HG02610 (cell line): ENCODE measurements around the gene ADAM15.

Experiments
- ATAC-seq: cut with Tn5 transposase; IDR thresholded peaks from one replicate; pipeline ENCODE4 v1.9.1; 2021; ENCODE audit warnings: mild to moderate bottlenecking, moderate library complexity; ENCODE audit not compliant: unreplicated experiment

ADAM15 gene, protein sequence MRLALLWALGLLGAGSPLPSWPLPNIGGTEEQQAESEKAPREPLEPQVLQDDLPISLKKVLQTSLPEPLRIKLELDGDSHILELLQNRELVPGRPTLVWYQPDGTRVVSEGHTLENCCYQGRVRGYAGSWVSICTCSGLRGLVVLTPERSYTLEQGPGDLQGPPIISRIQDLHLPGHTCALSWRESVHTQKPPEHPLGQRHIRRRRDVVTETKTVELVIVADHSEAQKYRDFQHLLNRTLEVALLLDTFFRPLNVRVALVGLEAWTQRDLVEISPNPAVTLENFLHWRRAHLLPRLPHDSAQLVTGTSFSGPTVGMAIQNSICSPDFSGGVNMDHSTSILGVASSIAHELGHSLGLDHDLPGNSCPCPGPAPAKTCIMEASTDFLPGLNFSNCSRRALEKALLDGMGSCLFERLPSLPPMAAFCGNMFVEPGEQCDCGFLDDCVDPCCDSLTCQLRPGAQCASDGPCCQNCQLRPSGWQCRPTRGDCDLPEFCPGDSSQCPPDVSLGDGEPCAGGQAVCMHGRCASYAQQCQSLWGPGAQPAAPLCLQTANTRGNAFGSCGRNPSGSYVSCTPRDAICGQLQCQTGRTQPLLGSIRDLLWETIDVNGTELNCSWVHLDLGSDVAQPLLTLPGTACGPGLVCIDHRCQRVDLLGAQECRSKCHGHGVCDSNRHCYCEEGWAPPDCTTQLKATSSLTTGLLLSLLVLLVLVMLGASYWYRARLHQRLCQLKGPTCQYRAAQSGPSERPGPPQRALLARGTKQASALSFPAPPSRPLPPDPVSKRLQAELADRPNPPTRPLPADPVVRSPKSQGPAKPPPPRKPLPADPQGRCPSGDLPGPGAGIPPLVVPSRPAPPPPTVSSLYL

DNA sequence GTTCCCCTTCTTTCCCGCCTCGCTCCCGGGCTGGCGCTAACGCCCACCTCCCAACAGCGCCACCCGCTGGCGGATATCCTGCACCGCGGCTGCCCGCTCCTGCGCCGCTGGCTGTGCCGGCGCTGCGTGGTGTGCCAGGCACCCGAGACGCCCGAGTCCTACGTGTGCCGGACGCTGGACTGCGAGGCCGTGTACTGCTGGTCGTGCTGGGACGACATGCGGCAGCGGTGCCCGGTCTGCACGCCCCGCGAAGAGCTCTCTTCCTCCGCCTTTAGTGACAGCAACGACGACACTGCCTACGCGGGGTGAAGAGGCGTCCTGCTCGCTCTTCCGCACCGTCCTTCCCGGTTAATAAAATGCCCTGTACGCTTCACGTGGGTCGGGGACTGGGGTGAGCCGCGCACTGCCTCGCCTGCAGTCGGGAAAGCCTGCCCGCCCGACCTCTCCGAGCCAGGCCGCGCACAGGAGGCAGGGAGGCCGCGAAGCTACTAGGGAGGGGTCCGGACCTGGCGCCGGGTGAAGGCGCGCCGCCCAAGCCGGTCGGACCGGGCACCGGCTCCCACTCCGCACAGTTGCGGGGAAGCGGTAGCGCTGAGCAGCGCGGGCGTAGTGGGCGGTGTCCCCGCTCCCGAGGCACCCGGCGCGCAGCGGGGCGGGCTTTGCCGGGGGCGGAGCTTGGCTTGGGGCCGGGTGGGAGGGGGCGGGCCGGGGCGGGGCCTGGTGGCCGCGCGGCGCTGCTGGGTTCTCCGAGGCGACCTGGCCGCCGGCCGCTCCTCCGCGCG is at the start of gene ADAM15:
Gene ADAM15 (plus strand): TSS at position 757 of the 782 bp plus-strand sequence. CDS start 71 bp downstream, outside the sequence.
- peak; percentile 69 for ATAC-seq

DNA sequence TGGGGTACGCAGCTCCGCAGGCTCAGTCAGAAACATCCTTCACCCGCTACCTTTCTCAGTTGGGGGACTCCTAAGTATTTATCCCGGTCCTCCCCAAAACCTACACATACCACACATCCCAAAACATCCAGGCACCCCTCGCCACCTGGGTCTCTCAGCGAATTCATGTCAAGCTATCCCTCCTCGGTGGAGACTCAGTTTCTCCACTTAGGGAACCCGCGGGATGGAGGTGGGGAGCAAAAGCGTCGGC is 49.8 kb upstream of the ADAM15 start:
- no peak for ATAC-seq

DNA sequence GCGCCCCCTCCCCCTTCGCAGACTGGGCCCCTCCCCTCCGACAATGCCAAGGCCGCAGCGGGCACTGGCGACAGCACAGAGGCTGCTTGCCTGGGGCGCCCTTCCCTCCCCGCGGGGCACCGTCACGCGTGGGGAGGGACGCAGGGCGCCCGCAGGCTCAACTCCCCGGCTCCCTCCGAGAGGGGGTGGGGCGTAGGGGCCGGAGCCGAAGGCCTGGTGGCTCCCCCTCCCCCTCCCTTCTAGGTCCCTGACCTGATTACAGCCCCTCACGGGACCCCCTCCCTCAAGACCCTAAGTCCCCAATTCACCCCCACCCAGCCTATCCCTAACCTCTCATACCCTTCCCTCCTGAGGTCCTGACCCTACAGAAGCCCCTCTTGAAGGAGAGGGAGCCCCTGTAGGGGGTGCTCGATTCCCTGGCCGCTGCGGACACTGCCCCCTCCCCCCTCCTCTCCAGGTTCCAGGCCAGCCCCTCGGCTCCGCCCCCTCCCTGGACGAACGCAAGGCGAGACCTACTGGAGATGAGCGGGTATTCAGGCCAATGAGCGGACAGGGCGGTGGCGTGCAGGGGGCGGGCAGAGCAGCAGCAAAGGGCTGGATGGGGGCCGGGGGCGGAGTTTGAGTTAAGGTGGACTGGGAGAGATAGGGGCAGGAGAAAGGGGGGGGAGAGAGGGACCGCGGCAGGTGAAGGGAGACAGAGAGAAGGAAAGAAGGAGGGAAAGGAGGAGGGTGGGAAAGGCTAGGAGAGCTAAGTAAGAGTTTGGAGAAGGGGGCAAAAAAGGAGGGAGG is 49.2 kb upstream of the ADAM15 start:
- ATAC-seq = peak; percentile 64

DNA sequence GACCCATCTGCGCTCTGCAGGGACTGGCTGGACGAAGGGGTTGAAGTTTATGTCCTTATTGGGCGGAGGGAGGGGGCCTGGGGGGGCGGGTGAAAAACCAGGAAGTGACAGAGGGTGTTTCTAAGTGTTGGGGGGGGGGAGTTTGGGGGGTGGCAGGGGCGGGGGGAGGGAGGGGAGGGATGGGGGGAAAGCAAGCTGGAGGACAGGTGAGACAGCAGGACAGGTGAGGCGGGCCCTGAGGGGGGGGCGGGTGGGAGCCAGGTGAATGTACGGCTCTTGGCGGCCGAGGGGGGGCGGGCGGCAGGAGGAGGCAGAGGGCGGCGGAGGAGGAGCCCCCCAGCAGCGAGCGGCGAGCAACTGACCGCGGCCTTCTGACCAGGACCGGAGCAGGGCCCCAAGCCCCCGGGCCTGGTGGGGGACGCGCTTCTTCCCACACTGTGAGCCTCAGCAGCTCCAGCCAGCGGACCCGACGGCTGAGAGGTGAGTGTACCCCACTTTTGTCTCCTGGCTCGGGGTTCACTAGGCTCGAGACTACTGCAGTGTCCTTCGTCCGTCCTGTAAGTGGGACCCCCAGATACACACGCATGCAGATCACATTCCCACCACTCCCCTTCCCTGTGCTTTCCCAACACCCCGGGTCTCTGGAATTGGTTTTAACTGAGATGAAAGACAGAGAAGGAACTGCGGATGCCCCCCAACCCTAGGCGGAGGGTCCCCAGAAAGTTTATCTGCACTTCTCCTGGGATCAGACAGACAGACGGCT is 48.5 kb upstream of the ADAM15 start, which contains the start of gene ZBTB7B:
Gene ZBTB7B (plus strand): TSS at position 339 of the 763 bp plus-strand sequence. CDS start 11,859 bp downstream, outside the sequence.
- ATAC-seq = no peak

DNA sequence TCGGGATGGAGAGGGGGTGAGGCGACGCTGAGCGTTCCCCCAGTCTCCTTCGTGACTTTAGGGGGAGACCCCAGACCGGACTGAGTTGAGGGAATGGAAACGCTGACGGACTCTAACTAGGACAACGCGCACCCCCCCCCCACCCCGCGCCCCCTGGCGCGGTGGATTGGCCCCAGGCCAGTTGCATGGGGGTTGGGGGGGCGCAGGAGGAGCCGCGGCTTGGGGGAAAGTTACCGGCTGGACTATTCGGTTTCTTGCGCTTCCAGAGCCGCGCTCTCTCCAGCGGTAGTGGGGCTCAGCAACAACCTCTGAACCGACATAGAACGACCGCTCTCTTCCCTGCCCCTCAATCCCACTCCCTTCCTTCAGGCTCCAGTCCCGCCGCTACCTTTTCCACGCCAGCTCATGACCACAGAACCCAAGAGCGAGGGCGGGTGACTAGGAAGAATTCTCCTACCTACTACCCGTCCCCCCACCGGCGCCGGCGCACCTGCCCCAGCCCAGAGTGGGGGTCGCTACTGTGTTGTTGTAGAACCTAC is 47.8 kb upstream of the ADAM15 start:
- no peak for ATAC-seq

DNA sequence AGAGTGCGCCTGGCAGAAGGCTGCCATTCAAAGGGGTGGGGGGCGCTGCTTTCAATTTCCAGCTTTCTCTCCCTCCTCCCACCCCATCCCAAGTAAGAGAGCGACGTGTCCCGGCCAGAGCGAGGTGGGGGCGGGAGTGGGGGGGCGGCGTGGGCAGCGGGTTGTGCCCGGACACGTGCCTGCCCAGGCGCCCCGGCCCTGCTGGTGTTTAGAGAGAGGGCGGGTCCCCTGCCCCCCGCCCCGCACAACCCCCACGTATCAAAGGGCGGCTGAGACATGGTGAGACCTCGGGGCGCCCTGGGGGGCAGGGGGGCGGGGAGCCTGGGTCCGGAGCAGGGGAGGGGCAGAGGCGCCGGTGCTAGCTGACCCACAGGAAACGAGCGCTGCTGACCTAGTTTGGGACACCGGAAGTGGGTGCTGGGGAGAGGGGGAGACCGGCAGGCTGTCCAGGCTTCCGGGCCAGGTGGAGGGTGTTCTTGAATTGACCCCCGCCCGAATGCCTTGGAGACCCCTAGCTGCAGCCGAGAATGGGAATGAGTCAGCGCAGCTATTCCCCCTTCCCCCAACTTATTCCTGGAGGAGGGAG is 47.3 kb upstream of the ADAM15 start:
- no peak for ATAC-seq

DNA sequence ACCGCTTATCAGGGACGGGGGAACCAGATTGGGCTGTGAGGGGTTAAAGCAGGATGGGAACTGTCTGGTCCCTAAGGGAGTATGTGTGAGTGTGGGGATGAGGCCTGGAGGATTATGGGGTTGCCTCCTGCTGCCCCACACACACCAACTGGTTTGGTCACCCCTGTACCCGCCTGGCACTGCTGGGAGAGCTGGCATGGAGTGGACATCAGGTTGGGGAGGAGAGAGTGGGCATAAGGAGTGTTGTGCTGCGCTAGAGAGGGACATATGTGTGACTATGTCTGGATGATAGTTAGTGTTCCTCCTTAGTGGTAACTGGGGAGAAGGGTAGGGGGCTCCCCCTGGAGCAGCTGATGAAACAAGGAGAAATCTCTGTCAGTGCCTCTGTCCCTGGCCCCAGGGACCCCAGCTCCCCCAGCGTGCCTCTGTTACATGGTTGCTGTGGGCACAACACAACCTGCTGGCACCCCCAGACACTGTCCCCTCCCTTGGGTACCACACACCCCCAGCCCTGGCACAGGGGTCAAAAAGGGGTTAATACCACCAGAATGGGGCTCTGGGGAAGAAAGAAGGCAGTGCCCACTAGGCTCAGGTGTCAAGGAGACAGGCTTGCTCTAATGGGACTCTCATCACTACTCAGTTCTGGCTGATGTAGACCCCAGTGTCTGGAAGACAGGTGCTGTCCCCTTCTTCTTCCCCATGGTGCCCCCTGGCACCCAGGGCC is 46.6 kb upstream of the ADAM15 start:
- no peak for ATAC-seq

DNA sequence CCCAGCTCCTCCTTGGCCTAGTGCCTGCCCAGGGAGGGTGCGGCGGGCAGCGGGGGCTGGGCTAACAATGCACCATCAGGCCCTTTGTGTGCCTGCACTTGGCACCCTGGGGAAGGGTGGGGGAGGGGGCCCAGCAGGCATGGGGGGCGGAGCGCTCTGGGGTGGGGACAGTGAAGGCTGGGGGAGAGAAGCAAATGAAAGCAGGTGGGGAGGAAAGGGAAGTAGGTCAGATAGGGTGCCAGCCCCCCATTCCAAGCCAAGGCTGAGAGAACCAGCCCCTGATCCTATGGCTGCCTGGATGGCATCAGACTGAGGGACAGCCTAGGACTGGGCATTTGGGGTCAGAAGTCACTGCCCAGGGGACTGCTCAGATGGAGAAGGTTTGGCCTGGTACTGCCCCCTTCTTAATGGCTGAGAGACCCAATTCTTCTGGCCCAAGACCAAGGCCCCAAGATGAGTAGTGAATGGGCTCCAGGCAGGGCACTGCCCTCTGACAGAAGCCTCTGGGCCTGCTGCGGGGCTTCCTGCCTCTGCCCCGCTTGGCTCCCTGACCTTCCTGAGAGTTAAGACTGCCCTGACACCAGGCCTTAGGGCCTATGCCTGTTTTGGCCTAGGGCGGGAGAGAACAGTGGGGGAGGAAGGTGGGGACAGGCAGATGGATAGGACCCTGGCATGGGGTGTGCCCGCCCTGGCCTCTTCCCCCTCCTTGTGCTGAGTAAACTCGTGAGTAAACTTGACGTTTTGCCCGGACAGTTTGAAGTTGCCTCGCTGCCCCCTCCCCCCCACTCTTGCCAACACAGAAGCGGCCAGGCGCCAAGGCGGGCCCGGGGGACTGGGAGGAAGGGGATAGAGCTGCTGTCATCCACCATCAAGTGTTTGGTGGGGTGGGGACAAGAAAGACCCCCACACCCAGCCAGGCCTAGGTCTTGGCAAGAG is 45.8 kb upstream of the ADAM15 start:
- no peak for ATAC-seq

DNA sequence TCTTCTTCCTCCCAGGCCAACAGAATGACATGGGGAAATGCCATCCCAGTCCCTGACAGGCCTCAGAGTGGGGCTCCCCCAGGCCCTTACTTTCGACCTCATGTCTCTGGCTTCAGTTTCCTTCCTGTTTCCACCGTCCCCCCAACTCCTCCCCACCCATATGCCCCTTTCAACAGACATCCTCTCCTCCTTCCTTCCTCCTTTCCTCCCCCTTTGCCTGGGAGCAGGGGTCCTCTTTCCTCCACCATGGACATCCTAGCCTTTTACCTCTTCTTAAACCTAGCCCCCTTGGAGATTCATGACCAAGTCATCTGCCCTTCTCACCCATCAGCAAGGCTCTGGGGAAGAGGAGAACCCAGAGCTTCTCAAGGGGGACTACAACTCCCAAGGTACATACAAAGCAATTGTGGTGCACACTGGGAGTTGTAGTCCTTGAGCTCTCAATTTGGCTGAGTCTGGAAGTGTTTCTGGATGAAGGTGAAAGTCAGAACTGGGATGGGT is 44.5 kb upstream of the ADAM15 start:
- no peak for ATAC-seq

DNA sequence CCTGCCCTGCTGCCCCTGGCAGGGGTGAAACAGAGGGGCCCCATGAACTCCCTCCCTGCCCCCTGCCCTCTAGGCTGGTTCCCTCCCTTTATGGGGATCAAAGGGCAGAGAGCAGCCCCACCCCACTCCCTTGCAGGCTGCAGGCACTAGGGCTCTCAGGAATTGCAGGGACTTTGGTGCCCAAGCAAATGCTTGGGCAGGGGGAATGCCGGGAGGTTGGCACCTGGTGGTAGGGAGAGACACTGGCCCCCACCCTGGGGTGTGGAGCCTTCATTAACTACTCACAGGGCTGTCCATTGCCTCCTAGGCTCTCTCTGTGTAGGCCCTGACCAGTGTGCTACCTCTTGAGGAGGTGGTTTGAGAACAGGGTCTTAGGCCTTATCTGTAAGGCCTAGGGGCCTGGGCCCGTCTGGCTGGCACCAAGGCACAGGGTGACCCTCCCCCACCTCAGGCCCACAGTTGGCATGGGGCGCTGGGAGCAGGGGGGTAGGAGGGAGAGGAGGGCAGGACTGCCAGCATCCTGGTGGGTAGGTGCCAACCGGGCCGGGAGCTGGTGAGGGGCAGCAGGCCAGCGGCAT is 43.8 kb upstream of the ADAM15 start:
- ATAC-seq = no peak

DNA sequence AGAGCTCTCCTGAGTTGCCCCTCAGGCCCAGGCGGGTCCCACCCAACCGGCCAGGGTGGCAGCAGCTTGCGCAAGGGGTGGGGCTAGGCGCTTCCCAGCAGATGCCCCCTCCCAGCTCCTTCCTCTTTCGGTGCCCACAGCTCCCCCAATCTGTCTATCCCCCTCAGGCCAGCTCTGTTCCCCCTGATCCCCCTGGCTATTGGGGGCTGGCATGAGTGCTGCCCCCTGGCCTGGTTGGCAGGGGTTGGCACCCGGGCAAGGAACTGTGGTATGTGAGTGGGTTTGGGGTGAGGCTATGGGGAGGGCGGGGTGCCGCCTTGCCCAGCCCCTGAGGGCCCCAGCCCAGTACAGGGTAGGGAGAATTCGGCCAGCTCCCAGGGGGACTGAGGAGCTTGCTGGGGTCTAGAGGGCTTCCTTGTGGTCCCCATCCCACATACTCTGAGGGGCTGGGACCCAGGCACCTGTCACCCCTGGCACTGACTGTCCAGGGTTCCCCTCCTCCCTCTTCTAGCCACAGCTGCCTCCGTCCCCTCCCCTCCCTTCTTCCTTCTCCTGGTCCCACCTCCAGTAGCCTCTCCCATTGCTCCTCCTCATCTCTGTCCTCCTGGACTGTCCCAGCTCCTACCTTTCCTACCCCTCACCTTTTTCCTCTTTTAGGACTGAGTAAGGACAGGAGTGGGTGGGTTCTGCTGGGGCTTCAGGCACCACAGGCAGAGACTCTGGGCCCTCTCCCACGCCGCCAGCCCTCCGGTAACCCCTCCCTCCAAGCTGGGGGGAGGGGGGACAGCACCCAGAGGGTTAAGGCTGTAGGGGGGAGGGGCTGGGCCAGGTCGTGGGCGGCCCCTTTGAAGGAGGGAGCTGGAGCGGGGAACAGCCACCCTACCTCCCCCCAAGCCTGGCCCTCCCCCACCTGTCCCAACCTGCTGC is 42.8 kb upstream of the ADAM15 start:
- no peak for ATAC-seq

DNA sequence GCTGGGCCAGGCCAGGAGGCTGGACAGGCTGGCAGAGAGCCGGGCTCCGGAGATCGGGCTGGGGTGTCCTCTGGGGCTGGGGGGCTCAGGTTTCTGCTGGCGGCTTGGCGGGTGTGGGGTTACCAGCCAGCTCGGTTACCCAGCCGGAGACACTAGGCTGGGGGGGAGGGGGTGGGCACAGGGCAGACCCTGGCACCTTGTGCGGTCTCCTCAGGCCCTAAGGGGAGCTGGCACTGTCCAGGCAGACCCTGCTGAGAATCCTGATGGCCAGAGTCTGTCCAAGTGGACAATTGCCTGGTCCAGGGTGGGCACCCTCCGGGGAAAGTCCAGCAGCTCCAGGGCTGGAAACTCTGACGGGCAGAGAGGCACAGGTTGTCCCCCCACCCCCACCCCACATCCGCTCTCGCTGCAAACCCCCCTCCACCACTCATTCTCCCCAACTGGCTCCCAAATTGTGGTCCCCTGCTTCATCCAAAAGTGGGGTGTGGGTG is 41.9 kb upstream of the ADAM15 start:
- ATAC-seq = no peak

DNA sequence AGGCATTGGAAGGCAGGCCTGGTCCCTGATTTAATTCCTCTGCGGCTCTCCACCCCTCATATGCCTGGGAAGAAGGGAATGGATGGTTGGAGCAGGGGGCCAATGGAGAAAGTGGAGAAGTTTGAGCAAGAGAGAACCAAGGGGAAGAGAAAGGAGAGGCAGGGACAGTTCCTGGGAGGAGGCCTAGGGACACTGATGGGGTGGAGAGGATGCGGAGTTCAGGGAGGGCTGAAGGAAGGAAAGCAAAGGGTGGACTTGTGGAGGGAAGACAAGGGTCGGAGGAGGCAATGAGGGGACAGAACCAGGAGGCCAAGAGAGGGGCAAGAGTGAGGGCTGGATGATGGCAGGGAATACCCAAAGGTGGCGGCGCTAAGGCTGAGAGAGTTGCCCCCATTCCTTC is 41.4 kb upstream of the ADAM15 start:
- no peak for ATAC-seq

DNA sequence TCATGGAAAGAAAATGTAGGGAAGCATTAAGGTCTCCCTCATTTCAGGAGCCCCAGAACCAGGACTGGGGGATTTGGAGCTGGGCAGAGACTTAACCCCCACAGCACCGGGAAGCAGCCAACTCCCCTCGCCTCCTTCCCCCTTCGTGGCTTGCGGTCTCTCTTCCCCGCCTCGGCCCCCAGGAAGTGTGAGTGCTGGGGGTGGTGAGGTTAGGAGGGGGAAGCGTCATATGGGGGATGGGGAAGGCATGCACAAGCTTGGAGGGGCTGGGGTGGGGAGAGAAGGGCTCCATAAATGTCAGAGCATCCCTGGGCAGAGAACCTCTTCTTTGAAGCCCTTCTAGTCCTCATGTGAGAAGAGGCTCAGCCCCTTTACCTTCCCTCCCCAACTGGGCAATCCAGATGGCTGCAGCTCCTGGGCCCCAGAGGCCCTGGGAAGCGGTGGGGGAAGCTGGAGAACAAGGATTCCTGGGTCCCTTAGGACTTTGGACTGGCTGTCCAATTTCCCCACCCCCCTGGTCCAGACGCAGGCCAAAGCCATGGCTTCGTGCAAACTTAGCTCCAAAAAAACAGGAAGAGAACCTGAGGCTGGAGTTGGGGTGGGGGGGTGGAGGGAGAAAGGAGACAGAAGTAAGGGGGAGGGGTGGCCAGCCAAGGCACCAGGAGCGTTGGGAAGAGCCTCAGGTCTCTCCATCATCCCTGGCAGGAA is 40.8 kb upstream of the ADAM15 start:
- no peak for ATAC-seq

DNA sequence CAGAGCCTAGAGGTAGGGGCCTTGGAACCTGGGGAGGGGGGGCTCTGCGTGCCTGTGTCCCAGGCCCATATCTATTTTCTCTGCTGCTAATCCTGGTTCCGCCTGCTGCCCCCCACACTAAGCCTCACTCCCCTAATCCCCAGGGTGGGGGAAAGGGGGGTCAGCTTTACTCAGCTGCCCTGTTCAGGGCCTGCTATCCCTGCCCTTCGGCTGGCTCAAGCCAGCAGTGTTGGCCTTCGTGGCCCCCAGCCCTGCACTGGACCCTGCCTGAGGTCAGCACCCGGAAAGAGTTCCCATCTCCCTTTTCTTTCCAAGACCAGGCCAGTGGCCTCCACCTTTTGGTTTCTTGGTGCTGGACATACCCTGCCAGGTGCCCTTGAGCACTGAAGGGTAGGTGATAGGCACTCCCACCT is 40.1 kb upstream of the ADAM15 start:
- no peak for ATAC-seq
